ENCODE results near the gene LIN37.
"Not testable (repeated sequence)": the region's sequence is repeated elsewhere in the genome, so short reads cannot be mapped to it uniquely, and the experiment has no call there.

The LIN37 gene

GRCh38 chr19:35792888-35793287, 44.5 kb downstream of the LIN37 start:
- DNase-seq: no peak

GRCh38 chr19:35793381-35794165, 45.2 kb downstream of the LIN37 start:
- no peak for DNase-seq

GRCh38 chr19:35795564-35795963, 47.2 kb downstream of the LIN37 start:
- DNase-seq: not testable (repeated sequence)

DNA sequence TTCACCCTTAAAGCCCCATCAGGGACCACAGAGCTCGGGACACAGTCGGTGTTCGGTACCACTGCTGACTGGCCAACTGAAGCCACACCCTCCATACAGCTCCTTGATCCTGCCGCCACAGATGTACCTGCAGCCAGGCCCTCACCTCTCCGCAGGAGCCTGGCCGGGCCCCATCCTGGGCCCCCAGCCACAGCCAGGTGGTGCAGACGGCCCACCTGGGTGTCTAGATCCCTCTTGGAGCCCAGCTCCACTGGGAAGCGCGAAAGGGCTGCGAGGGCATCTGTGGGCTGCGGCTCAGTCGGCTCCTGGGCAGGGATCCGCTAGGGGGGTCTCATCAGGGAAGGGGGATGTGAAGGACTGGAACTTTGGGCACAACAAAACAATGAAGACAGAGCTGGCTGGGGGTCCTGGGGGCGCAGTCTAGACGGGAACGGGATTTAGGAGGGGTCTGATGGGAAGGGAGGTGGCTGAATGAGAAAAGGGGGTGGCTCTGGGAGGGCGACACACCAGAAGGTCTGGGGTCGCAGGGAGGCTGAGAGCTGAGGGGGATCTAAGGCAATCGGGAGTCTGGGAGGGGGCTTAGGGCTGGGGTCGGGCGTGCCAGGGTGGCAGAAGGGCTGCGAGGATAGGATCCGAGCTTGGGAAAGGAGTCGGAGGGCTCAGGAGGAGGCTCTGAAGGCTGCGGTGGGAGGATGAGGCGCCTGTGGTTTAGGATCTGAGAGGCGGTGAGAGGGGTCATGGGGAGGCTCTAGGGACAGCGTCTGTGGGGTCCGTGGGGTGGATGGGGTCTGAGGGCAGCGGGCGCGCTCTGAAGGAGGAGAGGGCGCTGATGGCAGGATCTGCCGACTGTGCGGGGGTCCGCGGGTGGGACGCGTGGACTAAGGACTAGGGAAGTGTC, 48.5 kb downstream of the LIN37 start:
- no peak for DNase-seq

- DNase-seq: no peak
Observed at GRCh38 chr19:35797663-35798062, 49.3 kb downstream of the LIN37 start.

DNA sequence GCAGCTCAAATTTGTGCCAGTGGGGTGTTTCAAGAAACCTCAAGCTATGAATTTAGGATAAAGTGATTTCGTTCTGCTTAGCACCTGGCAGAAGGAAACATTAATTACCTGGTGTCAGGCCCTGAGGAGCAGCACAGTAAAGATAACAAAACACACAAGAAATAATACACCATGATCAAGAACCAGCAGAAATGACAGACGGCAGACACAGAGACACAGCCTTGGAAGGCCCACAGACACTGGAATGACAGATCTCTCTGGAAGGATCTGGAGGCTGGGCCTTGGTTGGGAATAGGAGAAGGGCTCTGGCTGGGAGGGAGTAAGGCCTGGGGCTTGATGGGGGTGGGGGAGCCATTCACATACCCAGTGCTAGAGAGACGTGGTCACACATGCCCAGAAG, 53.5 kb downstream of the LIN37 start:
- DNase-seq: no peak
